Mucosa of stomach (tissue), 1 donor: Measurements from ENCODE around the gene PCBP2.
A peak's percentile ranks its signal among the peaks of the same experiment; 100 is the strongest.

Experiments
- H3K27me3 ChIP-seq: one replicate; pipeline ENCODE4 v1.7.0; 2013; ENCODE audit warnings: mild to moderate bottlenecking, low read length; ENCODE audit not compliant: control insufficient read depth, insufficient read depth
- H3K36me3 ChIP-seq: one replicate; pipeline ENCODE4 v1.7.0; 2013; ENCODE audit warnings: low read length; ENCODE audit not compliant: control insufficient read depth, insufficient read depth
- H3K4me1 ChIP-seq: one replicate; pipeline ENCODE4 v1.7.0; 2013; ENCODE audit warnings: mild to moderate bottlenecking, low read length; ENCODE audit not compliant: control insufficient read depth, insufficient read depth
- H3K4me3 ChIP-seq: one replicate; pipeline ENCODE4 v1.7.0; 2013; ENCODE audit warnings: low read length
- H3K9ac ChIP-seq: one replicate; pipeline ENCODE4 v1.7.0; 2013; ENCODE audit warnings: mild to moderate bottlenecking, low read length, moderate library complexity
- H3K9me3 ChIP-seq: one replicate; pipeline ENCODE4 v1.7.0; 2013; ENCODE audit warnings: mild to moderate bottlenecking, low read length, moderate library complexity; ENCODE audit not compliant: control insufficient read depth
- donor health status: Pancreatic carcinoma.

PCBP2 gene

DNA sequence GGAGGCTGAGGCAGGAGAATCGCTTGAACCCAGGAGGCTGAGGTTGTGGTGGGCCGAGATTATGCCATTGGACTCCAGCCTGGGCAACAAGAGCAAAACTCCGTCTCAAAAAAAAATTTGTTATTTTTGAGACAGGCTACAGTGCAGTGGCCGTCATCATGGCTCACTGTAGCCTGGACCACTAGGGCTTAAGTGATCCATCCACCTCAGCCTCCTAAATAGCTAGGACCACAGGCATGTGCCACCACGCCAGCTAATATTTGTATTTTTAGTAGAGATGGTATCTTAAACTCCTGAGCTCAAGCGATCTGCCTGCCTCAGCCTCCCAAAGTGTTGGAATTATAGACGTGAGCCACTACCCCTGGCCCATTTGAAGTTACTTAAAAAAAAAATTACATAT lies 966 bp upstream of the PCBP2 start:
- H3K36me3 ChIP-seq, result no peaks in the 10 kb centered on the region
- H3K4me1 ChIP-seq, result peaks cover 5% of the 10 kb centered on the region
- H3K9me3 ChIP-seq, result no peaks in the 10 kb centered on the region
- H3K4me3 ChIP-seq, result no peak overlapping the region
- no peak overlapping the region for H3K9ac ChIP-seq
- no peaks in the 10 kb centered on the region for H3K27me3 ChIP-seq

DNA sequence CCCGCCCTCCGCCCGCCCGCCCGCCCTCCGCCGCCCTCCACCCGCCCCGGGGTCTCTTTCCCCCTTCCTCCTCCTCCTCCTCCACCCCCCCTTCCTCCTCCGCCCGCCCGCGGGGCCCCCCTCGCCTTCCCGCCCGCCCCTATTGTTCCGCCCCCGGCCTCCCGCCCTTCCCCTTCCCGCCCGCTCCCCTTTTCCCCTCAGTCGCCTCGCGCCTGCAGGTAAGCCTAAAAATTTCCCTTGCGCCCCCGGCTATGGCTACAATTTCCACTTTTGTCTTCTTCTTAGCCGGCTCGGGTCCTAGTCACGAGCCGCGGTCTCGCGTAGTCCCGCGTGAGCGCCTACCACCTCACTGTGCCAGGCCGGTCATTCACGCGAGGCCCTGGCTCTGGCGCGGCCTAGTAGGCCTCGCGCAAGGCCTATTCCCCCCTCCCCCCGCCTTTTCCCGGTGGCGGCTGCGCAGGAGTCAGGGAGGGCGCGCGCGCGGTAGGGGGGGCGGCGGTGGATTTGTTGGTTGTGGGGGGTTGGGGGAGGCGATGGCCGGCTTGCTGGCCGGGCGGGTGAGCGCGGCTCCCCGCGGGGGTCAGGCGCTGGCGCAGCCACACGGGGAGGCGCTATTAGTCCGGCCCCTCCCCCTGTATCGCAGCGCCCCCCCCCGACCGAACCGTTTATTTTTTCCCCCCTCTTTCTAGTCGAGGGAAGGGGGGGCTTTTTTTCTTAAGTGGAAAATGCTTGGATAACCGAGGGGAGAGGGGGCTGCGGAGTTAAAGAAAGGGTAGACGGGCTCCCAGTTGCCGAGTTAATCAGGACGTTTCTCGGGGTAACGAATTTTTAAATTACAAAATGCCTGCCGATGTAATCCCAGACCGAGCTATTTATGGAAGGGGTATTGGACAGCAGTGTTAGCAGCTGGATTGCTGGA lies 516 bp downstream of the PCBP2 start:
- Histone ChIP-seq H3K9me3 (no peaks in the 10 kb centered on the region), H3K9ac (peak overlapping the region; percentile 92), H3K4me1 (peaks cover 5% of the 10 kb centered on the region), H3K27me3 (no peaks in the 10 kb centered on the region), H3K36me3 (no peaks in the 10 kb centered on the region), H3K4me3 (peak overlapping the region; percentile 61)

DNA sequence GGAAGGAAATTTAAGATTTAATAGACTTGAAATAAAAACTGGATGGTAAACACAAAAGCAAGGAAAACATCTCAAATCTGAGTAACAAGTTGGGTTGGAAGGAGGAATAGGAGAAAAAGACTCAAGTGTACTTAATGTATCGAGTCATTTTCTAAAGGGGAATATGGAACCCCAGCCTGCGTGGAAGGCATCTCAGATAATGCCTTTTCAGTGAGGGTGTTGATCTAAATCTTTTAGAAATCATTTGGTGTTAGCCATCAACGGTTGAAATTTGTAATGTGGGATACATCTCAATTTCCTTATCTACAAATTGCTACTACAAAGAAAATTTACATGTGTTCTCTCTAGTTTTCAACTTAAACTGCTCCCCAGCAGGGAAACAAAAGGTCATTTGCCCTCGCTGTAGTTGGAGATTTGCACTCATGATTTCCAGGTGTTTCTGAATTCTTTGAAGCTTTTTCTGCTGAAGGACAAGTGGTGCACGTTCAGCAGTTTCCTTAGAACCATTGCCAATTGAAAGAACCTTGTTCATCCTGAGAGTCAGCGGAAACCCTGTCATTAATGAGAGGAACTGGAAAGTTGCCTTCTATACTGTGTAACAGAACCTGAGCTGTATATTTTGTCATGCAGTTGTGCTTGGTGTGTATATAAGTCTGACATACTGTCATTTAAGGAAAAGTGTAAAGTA lies 2.2 kb downstream of the PCBP2 start:
- no peak overlapping the region for H3K4me3 ChIP-seq
- H3K27me3 ChIP-seq, result no peaks in the 10 kb centered on the region
- no peaks in the 10 kb centered on the region for H3K9me3 ChIP-seq
- peak overlapping the region; percentile 92 for H3K9ac ChIP-seq
- H3K4me1 ChIP-seq, result peaks cover 5% of the 10 kb centered on the region
- H3K36me3 ChIP-seq, result peaks cover 4% of the 10 kb centered on the region

DNA sequence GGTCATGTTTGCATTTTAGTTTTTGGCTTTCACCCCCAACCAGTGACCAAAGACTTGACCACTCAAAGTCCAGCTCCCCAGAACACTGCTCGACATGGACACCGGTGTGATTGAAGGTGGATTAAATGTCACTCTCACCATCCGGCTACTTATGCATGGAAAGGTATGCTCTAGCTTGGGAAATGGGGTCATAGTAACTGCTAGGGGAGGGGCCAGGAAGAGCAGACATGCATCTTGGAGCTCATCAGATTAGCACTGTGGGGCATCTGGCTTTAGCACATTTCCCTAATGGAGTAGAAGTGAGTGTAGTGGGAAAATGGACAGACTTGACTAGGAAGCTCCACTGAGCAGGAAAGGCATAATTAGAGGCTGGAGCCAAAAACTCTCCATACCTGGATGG lies 2.8 kb downstream of the PCBP2 start:
- Histone ChIP-seq H3K9me3 (no peaks in the 10 kb centered on the region), H3K4me3 (no peak overlapping the region), H3K27me3 (no peaks in the 10 kb centered on the region), H3K4me1 (peaks cover 5% of the 10 kb centered on the region), H3K9ac (no peak overlapping the region), H3K36me3 (peaks cover 7% of the 10 kb centered on the region)

DNA sequence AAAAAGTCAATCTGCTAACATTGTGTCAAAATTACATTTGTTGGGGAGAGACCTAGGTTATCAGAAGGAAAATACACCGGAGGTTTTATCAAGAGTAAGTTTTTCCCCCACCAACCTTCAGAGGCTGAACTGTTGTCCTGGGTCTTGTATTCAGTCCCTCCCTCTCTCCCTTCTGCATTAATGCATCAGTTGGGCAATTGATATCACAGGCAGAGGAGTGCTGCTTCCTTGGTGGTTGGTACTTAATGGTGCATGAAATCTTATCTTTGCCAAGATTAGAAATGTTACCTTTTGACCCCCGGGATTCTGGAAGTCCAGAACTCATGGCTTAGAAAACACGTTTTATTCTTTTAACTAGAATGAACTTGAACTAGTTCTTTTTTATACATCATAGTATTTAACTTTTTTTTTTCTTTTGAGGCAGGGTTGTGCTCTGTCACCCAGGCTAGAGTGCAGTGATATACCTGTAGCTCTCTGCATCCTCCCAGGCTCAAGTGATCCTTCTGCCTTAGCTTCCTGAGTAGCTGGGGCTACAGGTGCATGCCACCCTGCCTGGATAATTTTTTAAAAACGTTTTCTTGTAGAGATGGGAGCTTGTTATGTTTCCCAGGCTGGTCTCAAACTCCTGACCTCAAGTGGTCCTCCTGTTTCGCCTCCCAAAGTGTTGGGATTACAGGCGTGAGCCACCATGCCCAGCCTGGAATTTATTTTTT lies 4.9 kb downstream of the PCBP2 start:
- Histone ChIP-seq H3K27me3 (no peaks in the 10 kb centered on the region), H3K4me1 (peaks cover 5% of the 10 kb centered on the region), H3K9me3 (no peaks in the 10 kb centered on the region), H3K36me3 (peaks cover 26% of the 10 kb centered on the region), H3K4me3 (no peak overlapping the region), H3K9ac (no peak overlapping the region)

DNA sequence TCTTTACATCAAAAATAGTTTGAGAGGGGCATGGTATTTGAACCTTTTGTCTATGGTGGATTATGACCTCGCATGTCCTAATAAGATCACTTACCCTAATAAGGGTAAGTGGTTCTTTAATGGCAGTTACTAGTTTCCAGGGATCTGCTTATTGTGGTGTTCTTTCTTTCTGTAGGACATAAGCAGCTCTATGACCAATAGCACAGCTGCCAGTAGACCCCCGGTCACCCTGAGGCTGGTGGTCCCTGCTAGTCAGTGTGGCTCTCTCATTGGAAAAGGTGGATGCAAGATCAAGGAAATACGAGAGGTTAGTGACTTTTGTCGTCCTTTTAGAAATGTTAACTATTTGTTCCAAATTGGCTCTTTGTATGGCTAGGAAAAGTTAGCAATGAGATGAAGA lies 7.2 kb downstream of the PCBP2 start:
- Histone ChIP-seq H3K27me3 (no peaks in the 10 kb centered on the region), H3K9ac (no peak overlapping the region), H3K4me3 (no peak overlapping the region), H3K4me1 (peaks cover 3% of the 10 kb centered on the region), H3K36me3 (peaks cover 43% of the 10 kb centered on the region), H3K9me3 (no peaks in the 10 kb centered on the region)

DNA sequence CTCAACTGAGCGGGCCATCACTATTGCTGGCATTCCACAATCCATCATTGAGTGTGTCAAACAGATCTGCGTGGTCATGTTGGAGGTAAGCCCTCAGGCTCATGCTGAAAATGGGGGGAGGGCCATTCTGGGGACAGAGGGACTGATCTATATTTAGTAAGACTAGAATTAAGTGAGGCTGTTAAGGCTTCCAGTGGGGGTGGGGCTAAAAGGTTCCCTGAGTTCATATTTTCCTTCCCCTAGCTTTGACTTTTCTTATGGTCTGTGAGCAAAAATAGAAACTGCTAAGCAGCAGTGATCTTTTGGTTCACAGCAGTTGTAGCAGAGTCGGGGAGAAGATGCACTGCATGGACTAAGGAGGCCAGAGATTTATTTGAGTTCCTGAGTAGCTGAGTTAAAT lies 9.2 kb downstream of the PCBP2 start:
- no peak overlapping the region for H3K4me3 ChIP-seq
- H3K27me3 ChIP-seq, result no peaks in the 10 kb centered on the region
- H3K9me3 ChIP-seq, result no peaks in the 10 kb centered on the region
- H3K9ac ChIP-seq, result no peak overlapping the region
- no peaks in the 10 kb centered on the region for H3K4me1 ChIP-seq
- H3K36me3 ChIP-seq, result peaks cover 48% of the 10 kb centered on the region

DNA sequence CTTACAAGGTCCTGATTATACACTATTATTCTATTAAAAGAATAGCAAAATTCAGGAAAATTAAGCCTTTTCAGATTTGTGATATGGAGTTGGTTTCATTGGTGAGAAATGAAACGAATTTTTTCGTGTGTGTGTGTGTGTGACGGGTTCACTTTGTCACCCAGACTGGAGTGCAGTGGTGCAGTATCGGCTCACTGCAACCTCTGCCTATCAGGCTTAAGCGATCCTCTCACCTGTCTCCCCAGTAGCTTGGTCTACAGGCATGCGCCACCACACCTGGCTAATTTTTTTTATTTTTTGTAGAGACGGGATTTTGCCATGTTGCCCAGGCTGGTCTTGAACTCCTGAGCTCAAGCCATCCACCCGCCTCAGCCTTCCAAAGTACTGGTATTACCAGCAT lies 9.7 kb downstream of the PCBP2 start:
- Histone ChIP-seq H3K4me1 (no peaks in the 10 kb centered on the region), H3K36me3 (peaks cover 48% of the 10 kb centered on the region), H3K27me3 (no peaks in the 10 kb centered on the region), H3K9ac (no peak overlapping the region), H3K9me3 (no peaks in the 10 kb centered on the region), H3K4me3 (no peak overlapping the region)

DNA sequence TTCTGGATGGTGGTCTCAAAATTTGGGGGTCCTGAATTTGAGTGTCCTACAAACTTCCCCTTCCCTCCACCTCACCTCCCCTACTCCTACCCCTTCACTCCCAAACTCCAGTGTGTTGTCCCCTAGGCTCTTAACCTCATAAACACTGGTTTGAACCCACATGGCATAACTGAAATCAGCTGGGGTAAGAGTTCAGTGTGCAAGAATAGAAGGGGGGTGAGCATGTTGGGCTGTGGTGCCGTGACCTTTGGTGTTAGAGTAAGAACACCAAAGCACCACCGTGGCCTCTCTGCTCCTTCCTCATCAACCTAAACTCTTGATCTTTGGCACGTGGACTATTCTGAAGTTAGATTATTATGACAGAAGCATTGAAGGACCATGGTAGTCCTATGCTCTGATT lies 11.0 kb downstream of the PCBP2 start:
- H3K4me1 ChIP-seq, result no peaks in the 10 kb centered on the region

DNA sequence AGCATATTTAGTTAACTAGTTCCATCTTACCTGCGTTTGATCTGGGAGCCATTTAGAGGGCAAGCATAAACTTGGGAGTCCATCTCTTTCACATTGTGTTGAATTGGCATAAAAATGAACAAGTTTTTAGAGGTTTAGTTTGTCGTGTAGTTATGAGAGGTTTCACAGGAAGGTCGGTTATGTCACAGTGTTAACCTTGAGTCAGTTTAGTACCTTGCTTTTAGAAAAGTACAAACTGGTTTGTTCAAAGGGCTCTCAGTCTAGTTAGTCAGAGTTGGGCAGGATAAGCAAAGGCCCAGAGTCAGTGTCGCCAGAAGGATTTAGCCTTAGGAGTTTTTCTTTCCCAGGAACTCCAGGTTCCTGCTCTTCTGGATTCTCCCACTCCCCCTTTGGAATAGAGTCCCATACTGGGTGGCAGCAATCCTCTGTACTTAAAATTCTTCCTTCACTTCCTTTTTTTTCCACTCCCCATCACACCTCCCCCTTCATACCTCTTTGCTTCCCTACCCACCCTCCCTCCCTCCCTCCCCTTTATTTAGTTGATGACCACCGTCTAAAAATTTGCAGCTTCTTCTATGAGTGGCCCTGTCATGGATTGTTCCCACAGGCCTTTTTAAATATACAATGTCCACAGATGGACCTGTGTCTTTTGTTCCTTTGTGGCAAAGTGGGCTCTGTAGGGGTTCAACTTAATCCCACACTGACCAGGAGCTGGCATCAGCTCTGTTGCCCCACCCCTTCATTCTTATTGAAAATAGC lies 12.1 kb downstream of the PCBP2 start:
- Histone ChIP-seq H3K27me3 (no peaks in the 10 kb centered on the region), H3K36me3 (peaks cover 59% of the 10 kb centered on the region), H3K9ac (no peak overlapping the region), H3K4me3 (no peak overlapping the region), H3K9me3 (no peaks in the 10 kb centered on the region), H3K4me1 (no peaks in the 10 kb centered on the region)

More for the DNA sequence above, 11.0 kb downstream of the PCBP2 start:
- Histone ChIP-seq H3K27me3 (no peaks in the 10 kb centered on the region), H3K9ac (no peak overlapping the region), H3K9me3 (no peaks in the 10 kb centered on the region), H3K4me3 (no peak overlapping the region), H3K36me3 (peaks cover 52% of the 10 kb centered on the region)

DNA sequence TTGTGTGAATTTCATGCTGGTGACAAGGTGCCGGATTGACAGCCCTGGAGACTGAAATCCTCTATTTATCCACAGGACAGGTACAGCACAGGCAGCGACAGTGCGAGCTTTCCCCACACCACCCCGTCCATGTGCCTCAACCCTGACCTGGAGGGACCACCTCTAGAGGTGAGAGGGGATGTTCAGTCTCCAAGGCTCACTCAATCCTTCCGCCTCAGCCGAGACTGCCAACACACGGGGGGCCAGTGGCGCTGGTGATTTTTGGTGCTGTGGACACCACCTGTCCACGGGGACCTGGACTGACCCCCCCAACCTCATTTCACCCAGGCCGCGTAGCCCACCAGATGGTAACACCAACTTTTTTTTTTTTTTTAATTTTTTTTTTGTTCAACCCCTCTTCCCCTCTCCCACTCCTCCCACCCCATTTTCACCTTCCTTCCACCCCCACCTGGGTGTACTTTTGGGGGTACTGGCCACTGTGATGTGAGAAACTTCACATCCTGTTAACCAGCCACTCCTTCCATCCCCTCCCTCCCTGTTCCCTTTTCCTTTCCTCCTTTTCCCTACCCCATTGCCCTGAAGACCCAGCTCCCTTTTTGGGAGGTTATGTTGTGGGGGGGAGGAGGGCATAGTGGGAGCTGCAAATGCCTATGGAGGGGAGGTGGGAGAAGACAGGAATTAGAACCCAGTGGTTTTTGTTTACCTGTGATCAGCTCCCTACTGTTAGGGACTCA lies 12.9 kb downstream of the PCBP2 start:
- H3K9me3 ChIP-seq, result no peaks in the 10 kb centered on the region
- no peak overlapping the region for H3K4me3 ChIP-seq
- H3K27me3 ChIP-seq, result no peaks in the 10 kb centered on the region
- H3K4me1 ChIP-seq, result no peaks in the 10 kb centered on the region
- peaks cover 53% of the 10 kb centered on the region for H3K36me3 ChIP-seq
- H3K9ac ChIP-seq, result no peak overlapping the region
